Erythroblast (primary cell): ENCODE measurements around the gene PMAIP1.
"Not testable (repeated sequence)": the region's sequence is repeated elsewhere in the genome, so short reads cannot be mapped to it uniquely, and the experiment has no call there.

Experiments used
- DNase-seq, 2 experiments: peaks; one replicate each; lab custom pipeline; 2025; lab: John Stamatoyannopoulos, UW
- GATA1 ChIP-seq: IDR thresholded peaks from 2 replicates; pipeline ENCODE4 v1.6.1; 2011; ENCODE audit warnings: low read depth, mild to moderate bottlenecking, control low read depth, low read length, moderate library complexity
- POLR2A ChIP-seq: IDR thresholded peaks from 2 replicates; pipeline ENCODE4 v1.6.1; 2011; ENCODE audit warnings: mild to moderate bottlenecking, low read length

The PMAIP1 gene

GRCh38 chr18:59899298-59900221 is at the start of gene PMAIP1:
Gene PMAIP1, plus strand, starts transcription at chr18:59899996. Its CDS starts 182 bp downstream, at chr18:59900178.
- peak; percentile 89 to 93 for DNase-seq
- TF ChIP-seq GATA1 (no peak), POLR2A (peak; percentile 77)

- no peak for DNase-seq
- TF ChIP-seq GATA1 (no peak), POLR2A (no peak)
Observed at GRCh38 chr18:59851784-59852399, 47.9 kb upstream of the PMAIP1 start.

GRCh38 chr18:59852548-59852947 is 47.2 kb upstream of the PMAIP1 start:
- TF ChIP-seq GATA1: no peak
- no peak for TF ChIP-seq POLR2A
- no peak for DNase-seq

- no peak for DNase-seq
- TF ChIP-seq POLR2A: no peak
- TF ChIP-seq GATA1: no peak
Observed at GRCh38 chr18:59853380-59853779, 46.4 kb upstream of the PMAIP1 start.

- DNase-seq: not testable (repeated sequence)
Observed at GRCh38 chr18:59853988-59854387, 45.8 kb upstream of the PMAIP1 start.

- DNase-seq: no peak
- no peak for TF ChIP-seq POLR2A
- TF ChIP-seq GATA1: no peak
Observed at GRCh38 chr18:59861009-59861408, 38.8 kb upstream of the PMAIP1 start.

GRCh38 chr18:59861963-59862819 is 37.6 kb upstream of the PMAIP1 start:
- no peak for DNase-seq
- TF ChIP-seq POLR2A: no peak
- TF ChIP-seq GATA1: no peak

GRCh38 chr18:59865241-59865986 is 34.4 kb upstream of the PMAIP1 start:
- TF ChIP-seq GATA1 (no peak), POLR2A (no peak)

GRCh38 chr18:59866551-59867269 is 33.1 kb upstream of the PMAIP1 start:
- TF ChIP-seq GATA1: no peak
- TF ChIP-seq POLR2A: no peak
- DNase-seq: no peak

More at GRCh38 chr18:59865241-59865986, 34.4 kb upstream of the PMAIP1 start:
- no peak for DNase-seq

GRCh38 chr18:59867337-59868104 is 32.3 kb upstream of the PMAIP1 start:
- DNase-seq: no peak

GRCh38 chr18:59870623-59871130 is 29.1 kb upstream of the PMAIP1 start:
- TF ChIP-seq POLR2A (no peak), GATA1 (no peak)
- DNase-seq: no peak

More at GRCh38 chr18:59867337-59868104, 32.3 kb upstream of the PMAIP1 start:
- TF ChIP-seq POLR2A (no peak), GATA1 (no peak)
